GM21526 (cell line): ENCODE measurements around the gene WIPF1.

Experiments
- ATAC-seq: cut with Tn5 transposase; IDR thresholded peaks from one replicate; pipeline ENCODE4 v1.9.1; 2021; ENCODE audit warnings: moderate library complexity; ENCODE audit not compliant: unreplicated experiment, low FRiP score

The WIPF1 gene

GRCh38 chr2:174599310-174599921 is 1.8 kb upstream of the WIPF1 start:
- ATAC-seq, result no peak

GRCh38 chr2:174597009-174597344 is 627 bp downstream of the WIPF1 start:
- ATAC-seq, result no peak

GRCh38 chr2:174595891-174596397 is 1.7 kb downstream of the WIPF1 start:
- ATAC-seq, result no peak

GRCh38 chr2:174595116-174595809 is 2.3 kb downstream of the WIPF1 start:
- ATAC-seq, result no peak

GRCh38 chr2:174594456-174594855 is 3.1 kb downstream of the WIPF1 start:
- ATAC-seq, result no peak

- ATAC-seq, result peak; percentile 61
Observed at GRCh38 chr2:174593574-174594203, 3.9 kb downstream of the WIPF1 start.

- ATAC-seq, result no peak
Observed at GRCh38 chr2:174593041-174593440, 4.6 kb downstream of the WIPF1 start.

- ATAC-seq, result no peak
Observed at GRCh38 chr2:174591740-174592139, 5.9 kb downstream of the WIPF1 start.

- ATAC-seq, result no peak
Observed at GRCh38 chr2:174590928-174591648, 6.5 kb downstream of the WIPF1 start.

GRCh38 chr2:174590346-174590745 is 7.3 kb downstream of the WIPF1 start:
- ATAC-seq, result no peak

GRCh38 chr2:174589334-174589733 is 8.3 kb downstream of the WIPF1 start:
- ATAC-seq, result no peak

GRCh38 chr2:174588463-174588862 is 9.1 kb downstream of the WIPF1 start:
- no peak for ATAC-seq

- no peak for ATAC-seq
Observed at GRCh38 chr2:174587579-174587978, 10.0 kb downstream of the WIPF1 start.

GRCh38 chr2:174586418-174587295 is 10.9 kb downstream of the WIPF1 start:
- ATAC-seq, result no peak

- no peak for ATAC-seq
Observed at GRCh38 chr2:174585657-174586252, 11.8 kb downstream of the WIPF1 start.

- ATAC-seq, result no peak
Observed at GRCh38 chr2:174585146-174585545, 12.5 kb downstream of the WIPF1 start.

GRCh38 chr2:174581491-174581890 is 16.1 kb downstream of the WIPF1 start:
- ATAC-seq, result no peak

- ATAC-seq, result no peak
Observed at GRCh38 chr2:174580951-174581350, 16.7 kb downstream of the WIPF1 start.

GRCh38 chr2:174577967-174578589 is 19.5 kb downstream of the WIPF1 start:
- ATAC-seq, result no peak
